ENCODE results near the gene ALB.
"Not testable (repeated sequence)": the region's sequence is repeated elsewhere in the genome, so short reads cannot be mapped to it uniquely, and the experiment has no call there.

ALB gene

DNA sequence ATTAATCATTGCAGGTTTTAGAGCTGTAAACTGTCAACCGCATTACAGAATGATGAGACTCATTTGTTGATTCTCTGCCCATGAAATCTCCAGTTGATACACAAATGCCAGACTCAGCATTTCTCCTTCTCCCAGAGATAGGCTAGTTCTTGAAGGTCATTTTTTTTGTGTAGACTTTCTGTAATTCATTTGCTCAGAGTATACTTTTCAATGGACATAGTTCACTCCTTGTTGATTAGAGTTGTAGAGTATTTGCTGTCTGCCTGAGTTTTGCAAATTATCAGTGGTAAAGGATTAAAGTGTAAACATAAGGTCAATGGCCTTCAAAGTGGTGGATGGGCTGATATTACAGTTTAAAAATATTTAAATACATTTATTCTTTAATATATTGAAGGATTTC lies 15.2 kb upstream of the ALB start:
- Histone ChIP-seq H3K4me3 (ENCODE audit: severe bottlenecking) (no peak overlapping the region), H3K4me1 (ENCODE audit: insufficient read depth, poor library complexity, severe bottlenecking) (no peaks in the 10 kb centered on the region), H3K36me3 (ENCODE audit: low read depth) (no peaks in the 10 kb centered on the region), H3K27ac (ENCODE audit: poor library complexity, severe bottlenecking) (no peak overlapping the region), H3K9me3 (ENCODE audit: severe bottlenecking) (no peaks in the 10 kb centered on the region), H3K27me3 (ENCODE audit: insufficient read depth, poor library complexity, severe bottlenecking) (no peaks in the 10 kb centered on the region)
- TF ChIP-seq, protein P1, sequence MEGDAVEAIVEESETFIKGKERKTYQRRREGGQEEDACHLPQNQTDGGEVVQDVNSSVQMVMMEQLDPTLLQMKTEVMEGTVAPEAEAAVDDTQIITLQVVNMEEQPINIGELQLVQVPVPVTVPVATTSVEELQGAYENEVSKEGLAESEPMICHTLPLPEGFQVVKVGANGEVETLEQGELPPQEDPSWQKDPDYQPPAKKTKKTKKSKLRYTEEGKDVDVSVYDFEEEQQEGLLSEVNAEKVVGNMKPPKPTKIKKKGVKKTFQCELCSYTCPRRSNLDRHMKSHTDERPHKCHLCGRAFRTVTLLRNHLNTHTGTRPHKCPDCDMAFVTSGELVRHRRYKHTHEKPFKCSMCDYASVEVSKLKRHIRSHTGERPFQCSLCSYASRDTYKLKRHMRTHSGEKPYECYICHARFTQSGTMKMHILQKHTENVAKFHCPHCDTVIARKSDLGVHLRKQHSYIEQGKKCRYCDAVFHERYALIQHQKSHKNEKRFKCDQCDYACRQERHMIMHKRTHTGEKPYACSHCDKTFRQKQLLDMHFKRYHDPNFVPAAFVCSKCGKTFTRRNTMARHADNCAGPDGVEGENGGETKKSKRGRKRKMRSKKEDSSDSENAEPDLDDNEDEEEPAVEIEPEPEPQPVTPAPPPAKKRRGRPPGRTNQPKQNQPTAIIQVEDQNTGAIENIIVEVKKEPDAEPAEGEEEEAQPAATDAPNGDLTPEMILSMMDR (IDR thresholded peaks at IDR 0.05; ENCODE audit: poor library complexity, severe bottlenecking): no peak
- no peak for ATAC-seq (ENCODE audit: low read depth)
- DNase-seq (ENCODE audit: low spot score): no peak

DNA sequence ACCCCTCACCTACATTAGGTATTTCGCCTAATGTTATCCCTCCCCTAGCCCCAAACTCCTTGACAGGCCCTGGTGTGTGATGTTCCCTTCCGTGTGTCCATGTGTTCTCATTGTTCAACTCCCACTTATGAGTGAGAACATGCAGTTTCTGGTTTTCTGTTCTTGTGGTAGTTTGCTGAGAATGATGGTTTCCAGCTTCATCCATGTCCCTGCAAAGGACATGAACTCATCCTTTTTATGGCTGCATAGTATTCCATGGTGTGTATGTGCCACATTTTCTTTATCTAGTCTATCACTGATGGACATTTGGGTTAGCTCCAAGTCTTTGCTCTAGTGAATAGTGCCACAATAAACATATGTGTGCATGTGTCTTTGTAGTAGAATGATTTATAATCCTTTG lies 14.4 kb upstream of the ALB start:
- not testable (repeated sequence) for H3K4me1 ChIP-seq (ENCODE audit: insufficient read depth, poor library complexity, severe bottlenecking); H3K27ac ChIP-seq (ENCODE audit: poor library complexity, severe bottlenecking); H3K36me3 ChIP-seq (ENCODE audit: low read depth); DNase-seq (ENCODE audit: low spot score); H3K27me3 ChIP-seq (ENCODE audit: insufficient read depth, poor library complexity, severe bottlenecking); H3K4me3 ChIP-seq (ENCODE audit: severe bottlenecking); ATAC-seq (ENCODE audit: low read depth); H3K9me3 ChIP-seq (ENCODE audit: severe bottlenecking)

DNA sequence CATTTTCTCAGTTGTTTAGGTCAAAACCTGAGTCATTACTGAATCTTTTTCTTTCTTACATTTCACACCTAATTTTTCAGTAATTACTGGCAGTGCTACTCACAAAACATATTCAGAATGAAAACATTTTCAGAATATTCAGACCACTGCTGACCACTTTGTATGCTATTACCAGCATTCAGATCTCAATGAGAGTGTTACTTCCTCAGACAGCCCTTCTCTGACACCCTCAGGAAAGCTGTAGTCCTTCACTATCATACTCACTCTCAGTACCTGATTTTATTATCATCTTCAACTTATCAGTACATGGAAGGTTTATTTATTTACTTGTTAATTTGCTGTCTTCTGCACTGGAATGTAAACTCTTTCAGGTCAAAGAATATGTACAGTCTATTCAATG lies 12.3 kb upstream of the ALB start:
- no peaks in the 10 kb centered on the region for H3K4me1 ChIP-seq (ENCODE audit: insufficient read depth, poor library complexity, severe bottlenecking)
- H3K27ac ChIP-seq (ENCODE audit: poor library complexity, severe bottlenecking): no peak overlapping the region
- TF ChIP-seq, protein P1 (IDR thresholded peaks at IDR 0.05; ENCODE audit: poor library complexity, severe bottlenecking): no peak
- DNase-seq (ENCODE audit: low spot score): no peak
- no peaks in the 10 kb centered on the region for H3K36me3 ChIP-seq (ENCODE audit: low read depth)
- H3K9me3 ChIP-seq (ENCODE audit: severe bottlenecking): no peaks in the 10 kb centered on the region
- ATAC-seq (ENCODE audit: low read depth): no peak
- no peak overlapping the region for H3K4me3 ChIP-seq (ENCODE audit: severe bottlenecking)
- peaks cover 3% of the 10 kb centered on the region for H3K27me3 ChIP-seq (ENCODE audit: insufficient read depth, poor library complexity, severe bottlenecking)

DNA sequence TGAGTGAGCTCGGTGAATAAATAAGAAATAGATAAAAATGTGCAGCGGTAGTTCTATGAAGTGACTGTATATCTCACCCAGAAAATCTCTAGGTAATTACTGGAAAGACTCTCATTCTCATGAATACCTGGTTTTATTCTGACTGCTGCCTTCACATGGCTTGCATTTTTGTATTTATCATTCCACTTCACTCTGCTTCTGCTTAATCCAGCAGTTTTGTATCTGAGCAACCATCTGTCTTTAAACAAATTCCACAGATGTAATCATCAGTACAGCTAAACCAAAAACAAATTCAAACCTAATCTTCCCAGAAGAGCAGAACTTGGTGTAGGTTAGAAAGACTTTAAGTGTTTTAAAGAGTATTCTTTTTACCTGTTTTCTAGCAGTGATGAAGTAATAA lies 11.2 kb upstream of the ALB start:
- Histone ChIP-seq H3K4me1 (ENCODE audit: insufficient read depth, poor library complexity, severe bottlenecking) (no peaks in the 10 kb centered on the region), H3K9me3 (ENCODE audit: severe bottlenecking) (no peaks in the 10 kb centered on the region), H3K36me3 (ENCODE audit: low read depth) (no peaks in the 10 kb centered on the region), H3K4me3 (ENCODE audit: severe bottlenecking) (no peak overlapping the region), H3K27ac (ENCODE audit: poor library complexity, severe bottlenecking) (no peak overlapping the region), H3K27me3 (ENCODE audit: insufficient read depth, poor library complexity, severe bottlenecking) (peaks cover 5% of the 10 kb centered on the region)
- DNase-seq (ENCODE audit: low spot score) (no peak), ATAC-seq (ENCODE audit: low read depth) (no peak)
- TF ChIP-seq, protein P1 (IDR thresholded peaks at IDR 0.05; ENCODE audit: poor library complexity, severe bottlenecking): no peak

DNA sequence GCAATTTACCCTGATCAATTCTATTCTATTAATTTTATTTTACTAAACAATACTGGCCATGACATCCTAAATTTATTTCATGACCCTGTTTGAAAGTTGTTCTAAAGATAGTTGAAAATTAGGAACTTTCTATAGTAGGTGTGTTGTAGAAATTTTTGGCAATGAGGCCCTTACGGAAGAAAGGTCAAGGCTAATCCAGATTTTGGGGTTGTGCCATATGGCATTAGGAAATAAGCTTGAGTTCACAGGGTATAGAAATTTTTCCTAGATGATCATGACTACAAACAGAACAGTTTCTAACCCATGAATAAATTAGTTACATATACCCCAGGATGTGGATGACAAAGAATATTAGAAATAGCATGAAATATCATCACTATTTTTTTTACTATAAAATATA lies 7.8 kb upstream of the ALB start:
- ATAC-seq (ENCODE audit: low read depth) (no peak), DNase-seq (ENCODE audit: low spot score) (no peak)
- Histone ChIP-seq H3K36me3 (ENCODE audit: low read depth) (no peaks in the 10 kb centered on the region), H3K27me3 (ENCODE audit: insufficient read depth, poor library complexity, severe bottlenecking) (peaks cover 17% of the 10 kb centered on the region), H3K9me3 (ENCODE audit: severe bottlenecking) (no peaks in the 10 kb centered on the region), H3K4me1 (ENCODE audit: insufficient read depth, poor library complexity, severe bottlenecking) (no peaks in the 10 kb centered on the region), H3K4me3 (ENCODE audit: severe bottlenecking) (no peak overlapping the region), H3K27ac (ENCODE audit: poor library complexity, severe bottlenecking) (no peak overlapping the region)
- TF ChIP-seq, protein P1 (IDR thresholded peaks at IDR 0.05; ENCODE audit: poor library complexity, severe bottlenecking): no peak

All from RWPE2 (cell line).